K562 (cell line): ENCODE results near the gene PTGER3. TPM values are rescaled to one million over a fixed set of nuclear protein-coding genes. Genes with fewer than 3 reads are reported as not detected.

ENCODE experiments used
- ATAC-seq: fragments of 200-7000 bp; cut with Tn5 transposase; 3 replicates; pipeline ENCODE4 v1.9.1; 2020; ENCODE audit warnings: moderate library complexity
- BruUV-seq: library from RNA; stranded (reverse); fragments of 400-500 nt; replicated peaks from 2 replicates; lab custom pipeline; 2021; lab: Mats Ljungman, UMichigan
- CTCF ChIA-PET: fragments of 300-600 bp; formaldehyde crosslinking; extraction: SDS; loops from one replicate; lab custom pipeline; 2021; ENCODE audit warnings: low intra/inter-chr PET ratio; lab: Yijun Ruan, JAX
- POLR2A ChIA-PET: fragments of 300-600, 350-650 bp; sonication (Branson Sonifier 250); formaldehyde crosslinking; extraction: SDS; loops from one replicate; lab custom pipeline; 2021; ENCODE audit warnings: antibody characterized with exemption, inconsistent platforms; lab: Yijun Ruan, JAX
- DNase-seq, 4 experiments: peaks; one replicate each; pipeline versions ENCODE4 v3.0.0 to v3.0.0-alpha.2; 2011 to 2018; ENCODE audit warnings: low spot score in 3 of 4, mixed read lengths in 3 of 4; ENCODE audit errors: extremely low read depth in 1 of 4
- FAIRE-seq: peaks from 2 replicates; lab custom pipeline; 2011; peaks lifted over from hg19 to GRCh38; lab: Jason Lieb, UNC
- H2AFZ ChIP-seq: 2 replicates; pipeline ENCODE4 v1.6.0; 2011; ENCODE audit warnings: low read depth, low read length, control low read depth, inconsistent platforms
- H3K27ac ChIP-seq: fragments of 200-600 bp; 3 replicates; pipeline ENCODE4 v1.8.0; 2011; ENCODE audit warnings: low read depth, mild to moderate bottlenecking, control low read depth, inconsistent platforms, low read length, moderate library complexity, mixed read lengths; ENCODE audit errors: extremely low read depth
- H3K27me3 ChIP-seq, 2 experiments: fragments of 300-600 bp in 1 of 2; 2 replicates in 1 of 2; 3 replicates in 1 of 2; pipeline versions ENCODE4 v1.6.0 to v1.8.0; 2011; ENCODE audit warnings: inconsistent platforms in 2 of 2, low read length in 2 of 2, mild to moderate bottlenecking in 1 of 2, mixed read lengths in 1 of 2, moderate library complexity in 1 of 2; ENCODE audit not compliant: control insufficient read depth in 2 of 2, insufficient read depth in 2 of 2
- H3K36me3 ChIP-seq: fragments of 300-600 bp; 3 replicates; pipeline ENCODE4 v1.8.0; 2011; ENCODE audit warnings: mild to moderate bottlenecking, low read length, inconsistent platforms; ENCODE audit not compliant: control insufficient read depth, insufficient read depth
- H3K4me1 ChIP-seq, 2 experiments: fragments of 200-600 bp in 1 of 2; replicated peaks in 1 of 2; 2 replicates in 1 of 2; 3 replicates in 1 of 2; pipeline versions ENCODE4 v1.5.1 to v1.8.0; 2011; ENCODE audit warnings: inconsistent platforms in 2 of 2, low read length in 2 of 2, mild to moderate bottlenecking in 1 of 2, mixed read lengths in 1 of 2, moderate library complexity in 1 of 2; ENCODE audit not compliant: control insufficient read depth in 2 of 2, insufficient read depth in 2 of 2
- H3K4me2 ChIP-seq: 2 replicates; pipeline ENCODE4 v1.6.1; 2011; ENCODE audit warnings: low read length, control low read depth, inconsistent platforms, mixed read lengths; ENCODE audit not compliant: insufficient read depth
- H3K4me3 ChIP-seq: fragments of 200-600 bp; sonication (generic), shearing (Covaris generic); 2 replicates; pipeline ENCODE4 v1.5.1; 2016; ENCODE audit warnings: control low read depth, inconsistent platforms
- H3K79me2 ChIP-seq: fragments of 200-600 bp; 3 replicates; pipeline ENCODE4 v1.8.0; 2011; ENCODE audit warnings: low read length, inconsistent platforms; ENCODE audit not compliant: control insufficient read depth, insufficient read depth
- H3K9ac ChIP-seq, 2 experiments: 2 replicates each; pipeline versions ENCODE4 v1.6.0 to v1.6.1; 2011; ENCODE audit warnings: low read depth in 2 of 2, low read length in 2 of 2, control low read depth in 1 of 2, inconsistent platforms in 1 of 2, mild to moderate bottlenecking in 1 of 2, mixed read lengths in 1 of 2; ENCODE audit not compliant: insufficient read depth in 1 of 2
- H3K9me1 ChIP-seq: one replicate; pipeline ENCODE4 v1.6.0; 2011; ENCODE audit warnings: inconsistent platforms, mild to moderate bottlenecking, low read length, moderate library complexity; ENCODE audit not compliant: control insufficient read depth, insufficient read depth
- H3K9me3 ChIP-seq: replicated peaks from 2 replicates; pipeline ENCODE4 v1.5.1; 2011; ENCODE audit warnings: low read depth, low read length, inconsistent platforms; ENCODE audit not compliant: control insufficient read depth, insufficient read depth
- H4K20me1 ChIP-seq: replicated peaks from 2 replicates; pipeline ENCODE4 v1.6.1; 2011; ENCODE audit warnings: low read length, inconsistent platforms, mixed read lengths; ENCODE audit not compliant: control insufficient read depth, insufficient read depth
- TFE3 ChIP-seq: fragments of 450-650 bp; formaldehyde crosslinking; IDR thresholded peaks from 2 replicates; pipeline ENCODE4 v1.4.0; 2020; ENCODE audit warnings: mild to moderate bottlenecking, mixed read lengths
- VEZF1 ChIP-seq: fragments of 200-800 bp; sonication (Bioruptor generic); IDR thresholded peaks from 2 replicates; pipeline ENCODE4 v1.6.1; 2017; ENCODE audit warnings: missing genetic modification characterization, missing compliant biosample characterization
- WGBS: fragments of 100-300 bp; shearing (Covaris generic); methylation state at CpG from one replicate; pipeline ENCODE4 v1.1.6; 2016; ENCODE audit warnings: low coverage, mixed read lengths; ENCODE audit not compliant: insufficient coverage; ENCODE audit errors: missing lambda C conversion rate; 5-methylcytosine and 5-hydroxymethylcytosine counted together
- in situ Hi-C: fragments of 300-500 bp; cut with MboI; formaldehyde crosslinking; loops from 4 replicates; pipeline ENCODE4 v1.15.0; 2018; ENCODE audit warnings: inconsistent platforms, mixed read lengths
- intact Hi-C: fragments of 100-400 bp; cut with micrococcal nuclease; formaldehyde crosslinking; loops from 2 replicates; pipeline ENCODE4 v1.14.2; 2022
- polyA plus RNA-seq, 8 experiments: library from polyadenylated mRNA; depleted of rRNA in 4 of 8; stranded (reverse) in 5 of 8; unstranded in 3 of 8; fragments of >200 nt; fragmentation: Nextera tagmentation in 2 of 8; fragmentation: Illumina TruSeq in 1 of 8; extraction: Ambion mirVana in 2 of 8; extraction: Trizol in 1 of 8; gene quantifications; 2 replicates each; pipeline versions ENCODE4 v1.2.1 to v1.2.3, GENCODE V29; 2011 to 2014; ENCODE audit warnings: inconsistent platforms in 1 of 8, missing spikeins in 1 of 8
- total RNA-seq, 7 experiments: library from RNA; depleted of rRNA in 6 of 7; stranded (reverse); fragments of >200 nt in 6 of 7; fragmentation: Illumina TruSeq in 2 of 7; extraction: Trizol in 2 of 7; gene quantifications; 2 replicates each; pipeline versions ENCODE4 v1.2.1 to v1.2.3, GENCODE V29; 2011 to 2021; ENCODE audit warnings: low replicate concordance in 1 of 7

Gene PTGER3
- total and polyA plus RNA-seq, 9 of the 15 experiments (the other 6 are each of a cell fraction or from before 2014, with no cell fraction given) = 3.8 to 28.5 (median 14.2) TPM

GRCh38 chr1:71027991-71028390 is 19.6 kb downstream of the PTGER3 start:
- DNase-seq (no peak), FAIRE-seq (no peak), ATAC-seq (no peak)
- H2AFZ ChIP-seq = no peak overlapping the region
- H3K36me3 ChIP-seq = peaks cover 18% of the 10 kb centered on the region; the same call in 2 of the 3 replicates
- H4K20me1 ChIP-seq = no peaks in the 10 kb centered on the region
- H3K27me3 ChIP-seq = no peaks in the 10 kb centered on the region
- H3K9me1 ChIP-seq = no peaks in the 10 kb centered on the region
- no peaks in the 10 kb centered on the region; a peak in 1 of 5 replicates for H3K4me1 ChIP-seq
- no TSS peak for BruUV-seq
- no peak overlapping the region for H3K4me3 ChIP-seq
- no peak overlapping the region for H3K4me2 ChIP-seq
- ChIA-PET CTCF (no interaction called here), POLR2A (no interaction called here)
- H3K79me2 ChIP-seq = peaks cover 46% of the 10 kb centered on the region
- H3K9me3 ChIP-seq = no peaks in the 10 kb centered on the region
- TF ChIP-seq VEZF1 (CRISPR knock-in tag) = no peak
- peak; percentile 50; the same call in 1 of the 2 replicates for TF ChIP-seq TFE3 (CRISPR knock-in tag)
- intact Hi-C loops (no loop called here), in situ Hi-C loops (no loop called here)
- no peak overlapping the region for H3K27ac ChIP-seq
- 91% methylated on average over 7 of the region's 7 CpGs for WGBS
- H3K9ac ChIP-seq = no peak overlapping the region
